ENCODE measurements around the gene FAM13A. TPM values are rescaled to one million over a fixed set of nuclear protein-coding genes. Genes with fewer than 3 reads are reported as not detected.

The FAM13A gene
- total and polyA plus RNA-seq, 2 donors (not counting 3 experiments of a cell fraction or from before 2014, with no cell fraction given), result 3.3 to 10.5 TPM

DNA sequence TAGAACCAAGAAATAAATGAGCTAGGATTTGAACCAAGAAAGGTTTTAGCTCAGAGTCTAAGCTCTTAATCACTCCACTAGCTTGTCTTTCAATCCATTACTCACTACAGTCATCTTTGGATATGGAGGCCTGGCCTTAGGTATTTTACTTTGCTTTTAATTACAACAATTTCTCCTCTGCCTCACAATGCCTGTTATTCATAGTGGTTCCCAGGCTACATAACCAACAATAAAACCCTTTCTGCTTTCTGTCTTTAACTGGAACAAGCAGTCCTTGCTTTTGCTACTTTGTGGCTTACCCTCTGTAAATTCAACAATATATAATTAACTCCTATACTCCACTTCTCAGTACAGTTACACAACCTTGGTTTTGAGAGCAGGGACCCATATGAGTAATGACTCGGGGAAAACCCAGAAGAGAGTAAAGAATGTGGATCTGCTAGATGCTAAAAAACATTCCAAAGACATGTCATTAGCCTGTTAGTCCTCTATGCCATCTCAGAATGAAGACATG is 264.7 kb downstream of the FAM13A start:
- no peak for FAIRE-seq
- dilution Hi-C loops (cut with MboI; ENCODE audit: extremely low pct_ligation_motif_present, low sequenced_read_pairs), result no loop called here
- DNase-seq (ENCODE audit: low read depth, low spot score), result no peak
- no peak overlapping the region for H3K27ac ChIP-seq (ENCODE audit: insufficient read depth, low read depth, low read length)
- H3K4me3 ChIP-seq (replicated peaks in 1 of 3; ENCODE audit: insufficient read depth in 1 of 3, low read depth in 1 of 3, low read length in 3 of 3), result no peak overlapping the region
- no peaks in the 10 kb centered on the region for H3K9me3 ChIP-seq (replicated peaks; ENCODE audit: control insufficient read depth, insufficient read depth, low read length)
- TF ChIP-seq, protein P1, sequence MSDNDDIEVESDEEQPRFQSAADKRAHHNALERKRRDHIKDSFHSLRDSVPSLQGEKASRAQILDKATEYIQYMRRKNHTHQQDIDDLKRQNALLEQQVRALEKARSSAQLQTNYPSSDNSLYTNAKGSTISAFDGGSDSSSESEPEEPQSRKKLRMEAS (IDR thresholded peaks at IDR 0.05; ENCODE audit: insufficient read depth, insufficient read length), result no peak
- TF ChIP-seq FOS (IDR thresholded peaks at IDR 0.05; ENCODE audit: borderline replicate concordance, insufficient read depth, low read length), result no peak
- no peak for TF ChIP-seq JUN (IDR thresholded peaks at IDR 0.05; ENCODE audit: borderline replicate concordance, insufficient read depth, insufficient read length, low read depth)
- no peak for TF ChIP-seq MYC (IDR thresholded peaks at IDR 0.05; ENCODE audit: low read depth, low read length)
- TF ChIP-seq EZH2 (IDR thresholded peaks at IDR 0.05; ENCODE audit: borderline replicate concordance, low read depth, low read length, severe bottlenecking), result no peak
- TF ChIP-seq POLR2AphosphoS5 (IDR thresholded peaks at IDR 0.05; ENCODE audit: insufficient read depth, low read depth, low read length), result no peak
- no peak for TF ChIP-seq POLR2A (IDR thresholded peaks at IDR 0.05; ENCODE audit: low read depth, low read length)
- no peak for TF ChIP-seq GATA2 (IDR thresholded peaks at IDR 0.05; ENCODE audit: insufficient read depth, insufficient read length, low read depth, low read length)
- TF ChIP-seq, protein P2, sequence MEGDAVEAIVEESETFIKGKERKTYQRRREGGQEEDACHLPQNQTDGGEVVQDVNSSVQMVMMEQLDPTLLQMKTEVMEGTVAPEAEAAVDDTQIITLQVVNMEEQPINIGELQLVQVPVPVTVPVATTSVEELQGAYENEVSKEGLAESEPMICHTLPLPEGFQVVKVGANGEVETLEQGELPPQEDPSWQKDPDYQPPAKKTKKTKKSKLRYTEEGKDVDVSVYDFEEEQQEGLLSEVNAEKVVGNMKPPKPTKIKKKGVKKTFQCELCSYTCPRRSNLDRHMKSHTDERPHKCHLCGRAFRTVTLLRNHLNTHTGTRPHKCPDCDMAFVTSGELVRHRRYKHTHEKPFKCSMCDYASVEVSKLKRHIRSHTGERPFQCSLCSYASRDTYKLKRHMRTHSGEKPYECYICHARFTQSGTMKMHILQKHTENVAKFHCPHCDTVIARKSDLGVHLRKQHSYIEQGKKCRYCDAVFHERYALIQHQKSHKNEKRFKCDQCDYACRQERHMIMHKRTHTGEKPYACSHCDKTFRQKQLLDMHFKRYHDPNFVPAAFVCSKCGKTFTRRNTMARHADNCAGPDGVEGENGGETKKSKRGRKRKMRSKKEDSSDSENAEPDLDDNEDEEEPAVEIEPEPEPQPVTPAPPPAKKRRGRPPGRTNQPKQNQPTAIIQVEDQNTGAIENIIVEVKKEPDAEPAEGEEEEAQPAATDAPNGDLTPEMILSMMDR (IDR thresholded peaks at IDR 0.05; ENCODE audit: extremely low read depth in 1 of 2, insufficient read depth in 1 of 2, low read depth in 1 of 2, low read length in 2 of 2), result no peak
- ChIA-PET CTCF (interaction anchor here (0.7 to 6.1 kb wide), 13 partner anchors 10 to 263 kb away, joined by 3 to 75 read pairs (median 11); no protein-coding TSS in a partner anchor), POLR2A (no interaction called here)
- no TSS peak for BruUV-seq (replicated peaks)
- H3K4me2 ChIP-seq (ENCODE audit: insufficient read depth, low read length), result no peak overlapping the region
- no peaks in the 10 kb centered on the region for H3K9me1 ChIP-seq (replicated peaks; ENCODE audit: control insufficient read depth, extremely low read depth, insufficient read depth, low read length)
- H3K79me2 ChIP-seq (ENCODE audit: control insufficient read depth, insufficient read depth, low read length), result no peaks in the 10 kb centered on the region
- no peak overlapping the region for H3K9ac ChIP-seq (replicated peaks; ENCODE audit: extremely low read depth, insufficient read depth, low read length)
- no peaks in the 10 kb centered on the region for H3K36me3 ChIP-seq (ENCODE audit: control insufficient read depth in 2 of 2, extremely low read depth in 1 of 2, insufficient read depth in 2 of 2, low read length in 2 of 2)
- H2AFZ ChIP-seq (ENCODE audit: low read depth, low read length), result no peak overlapping the region
- H3K4me1 ChIP-seq (ENCODE audit: control insufficient read depth, extremely low read depth, insufficient read depth, low read length), result no peaks in the 10 kb centered on the region
- no peaks in the 10 kb centered on the region for H3K27me3 ChIP-seq (ENCODE audit: control insufficient read depth in 2 of 2, insufficient read depth in 2 of 2, low read length in 2 of 2)
- intact Hi-C loops (cut with micrococcal nuclease), result loop anchor here (5.0 kb wide), 2 partner anchors 65 to 265 kb away; no protein-coding TSS in a partner anchor
- no peaks in the 10 kb centered on the region for H4K20me1 ChIP-seq (replicated peaks; ENCODE audit: control insufficient read depth, extremely low read depth, insufficient read depth, low read length)
